ENCODE data around the gene ACLY. TPM values are rescaled to one million over a fixed set of nuclear protein-coding genes. Genes with fewer than 3 reads are reported as not detected.

Gene ACLY
- total RNA-seq, 2 experiments from 2014 or later, result 102 to 222 TPM

DNA sequence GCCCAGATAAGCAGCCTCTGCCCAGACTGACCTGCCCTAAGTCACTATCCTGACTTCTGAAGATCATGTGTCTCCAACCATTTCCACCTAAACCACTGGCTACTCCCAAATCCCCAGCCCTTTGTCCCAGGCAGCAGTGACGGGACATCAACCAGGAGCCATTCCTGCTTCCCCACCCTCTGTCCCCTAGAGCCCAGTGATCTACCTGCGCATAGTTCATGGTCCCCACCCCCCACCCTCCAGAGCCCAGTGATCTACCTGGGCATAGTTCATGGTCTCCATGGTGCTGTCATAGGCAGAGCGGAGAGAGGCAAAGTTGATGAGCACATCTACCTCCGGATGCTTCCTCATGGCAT, 26.8 kb downstream of the ACLY start:
- Histone ChIP-seq H2AFZ (ENCODE audit: low read length) (no peak overlapping the region), H3K36me3 (ENCODE audit: insufficient read depth, low read length) (peaks cover 97% of the 10 kb centered on the region), H3K9me3 (ENCODE audit: low read length) (no peaks in the 10 kb centered on the region), H3K79me2 (ENCODE audit: insufficient read depth, low read depth, low read length) (no peaks in the 10 kb centered on the region), H4K20me1 (ENCODE audit: insufficient read depth, low read length) (no peaks in the 10 kb centered on the region), H3K4me1 (ENCODE audit: insufficient read depth, low read length, poor library complexity, severe bottlenecking) (no peaks in the 10 kb centered on the region), H3K4me3 (ENCODE audit: low read depth, low read length, poor library complexity, severe bottlenecking) (no peak overlapping the region), H3K27ac (ENCODE audit: low read depth, low read length, poor library complexity, severe bottlenecking) (no peak overlapping the region), H3K4me2 (ENCODE audit: low read length) (no peak overlapping the region), H3K9me2 (ENCODE audit: insufficient read depth, low read length) (no peaks in the 10 kb centered on the region)
- TF ChIP-seq, protein P1, sequence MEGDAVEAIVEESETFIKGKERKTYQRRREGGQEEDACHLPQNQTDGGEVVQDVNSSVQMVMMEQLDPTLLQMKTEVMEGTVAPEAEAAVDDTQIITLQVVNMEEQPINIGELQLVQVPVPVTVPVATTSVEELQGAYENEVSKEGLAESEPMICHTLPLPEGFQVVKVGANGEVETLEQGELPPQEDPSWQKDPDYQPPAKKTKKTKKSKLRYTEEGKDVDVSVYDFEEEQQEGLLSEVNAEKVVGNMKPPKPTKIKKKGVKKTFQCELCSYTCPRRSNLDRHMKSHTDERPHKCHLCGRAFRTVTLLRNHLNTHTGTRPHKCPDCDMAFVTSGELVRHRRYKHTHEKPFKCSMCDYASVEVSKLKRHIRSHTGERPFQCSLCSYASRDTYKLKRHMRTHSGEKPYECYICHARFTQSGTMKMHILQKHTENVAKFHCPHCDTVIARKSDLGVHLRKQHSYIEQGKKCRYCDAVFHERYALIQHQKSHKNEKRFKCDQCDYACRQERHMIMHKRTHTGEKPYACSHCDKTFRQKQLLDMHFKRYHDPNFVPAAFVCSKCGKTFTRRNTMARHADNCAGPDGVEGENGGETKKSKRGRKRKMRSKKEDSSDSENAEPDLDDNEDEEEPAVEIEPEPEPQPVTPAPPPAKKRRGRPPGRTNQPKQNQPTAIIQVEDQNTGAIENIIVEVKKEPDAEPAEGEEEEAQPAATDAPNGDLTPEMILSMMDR (conservative IDR thresholded peaks at IDR 0.05; ENCODE audit: low read length), result no peak
- TF ChIP-seq EZH2phosphoT487 (IDR thresholded peaks at IDR 0.05; ENCODE audit: borderline replicate concordance, low read depth, low read length), result no peak
- ChIA-PET POLR2A (no interaction called here), CTCF (ENCODE audit: unreplicated experiment) (no interaction called here)
- intact Hi-C loops (cut with micrococcal nuclease; ENCODE audit: unreplicated experiment), result no loop called here
- no peak for DNase-seq (ENCODE audit: low spot score)
- no TSS peak for BruUV-seq (replicated peaks)

DNA sequence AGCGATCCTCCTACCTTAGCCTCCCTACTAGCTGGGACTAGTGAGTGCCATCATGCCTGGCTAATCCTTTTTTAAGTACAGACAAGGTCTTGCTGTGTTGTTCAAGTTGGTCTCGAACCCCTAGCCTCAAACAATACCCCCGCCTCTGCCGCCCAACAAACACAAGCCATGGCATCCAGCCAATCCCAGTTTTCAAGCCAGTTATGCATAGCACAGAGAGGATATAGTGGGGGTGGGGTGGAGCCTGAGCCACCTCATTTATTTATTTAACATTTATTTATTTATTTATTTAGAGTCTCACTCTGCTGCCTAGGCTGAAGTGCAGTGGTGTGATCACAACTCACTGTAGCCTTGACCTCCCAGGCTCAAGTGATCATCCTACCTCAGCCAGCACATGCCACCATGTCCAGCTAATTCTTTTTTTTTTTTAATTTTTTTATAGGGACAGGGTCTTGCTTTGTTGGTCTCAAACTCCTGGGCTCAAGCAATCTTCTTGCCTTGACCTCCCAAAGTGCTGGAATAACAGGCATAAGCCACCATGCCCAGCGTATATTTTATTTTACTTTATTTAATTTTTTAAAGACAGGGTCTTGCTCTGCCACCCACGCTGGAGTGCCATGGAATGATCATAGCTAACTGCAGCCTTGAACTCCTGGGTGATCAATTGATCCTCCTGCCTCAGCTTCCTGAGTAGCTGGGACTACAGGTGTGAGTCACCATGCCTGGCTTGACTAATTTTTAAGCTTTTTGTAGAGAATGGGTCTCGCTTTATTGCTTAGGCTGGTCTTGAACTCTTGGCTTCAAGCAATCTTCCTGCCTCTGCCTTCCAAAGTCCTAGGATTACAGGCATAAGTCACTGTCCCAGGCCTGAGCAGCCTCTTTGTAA, 27.4 kb downstream of the ACLY start:
- Histone ChIP-seq H3K36me3 (ENCODE audit: insufficient read depth, low read length) (peaks cover 97% of the 10 kb centered on the region), H3K27ac (ENCODE audit: low read depth, low read length, poor library complexity, severe bottlenecking) (no peak overlapping the region), H2AFZ (ENCODE audit: low read length) (no peak overlapping the region), H3K9me2 (ENCODE audit: insufficient read depth, low read length) (no peaks in the 10 kb centered on the region), H3K4me3 (ENCODE audit: low read depth, low read length, poor library complexity, severe bottlenecking) (no peak overlapping the region), H4K20me1 (ENCODE audit: insufficient read depth, low read length) (no peaks in the 10 kb centered on the region), H3K9me3 (ENCODE audit: low read length) (no peaks in the 10 kb centered on the region), H3K4me1 (ENCODE audit: insufficient read depth, low read length, poor library complexity, severe bottlenecking) (no peaks in the 10 kb centered on the region), H3K4me2 (ENCODE audit: low read length) (no peak overlapping the region), H3K79me2 (ENCODE audit: insufficient read depth, low read depth, low read length) (no peaks in the 10 kb centered on the region)
- ChIA-PET POLR2A (no interaction called here), CTCF (ENCODE audit: unreplicated experiment) (no interaction called here)
- intact Hi-C loops (cut with micrococcal nuclease; ENCODE audit: unreplicated experiment), result no loop called here
- no peak for DNase-seq (ENCODE audit: low spot score)
- BruUV-seq (replicated peaks), result no TSS peak
- no peak for TF ChIP-seq EZH2phosphoT487 (IDR thresholded peaks at IDR 0.05; ENCODE audit: borderline replicate concordance, low read depth, low read length)
- TF ChIP-seq, protein P1 (conservative IDR thresholded peaks at IDR 0.05; ENCODE audit: low read length), result no peak

DNA sequence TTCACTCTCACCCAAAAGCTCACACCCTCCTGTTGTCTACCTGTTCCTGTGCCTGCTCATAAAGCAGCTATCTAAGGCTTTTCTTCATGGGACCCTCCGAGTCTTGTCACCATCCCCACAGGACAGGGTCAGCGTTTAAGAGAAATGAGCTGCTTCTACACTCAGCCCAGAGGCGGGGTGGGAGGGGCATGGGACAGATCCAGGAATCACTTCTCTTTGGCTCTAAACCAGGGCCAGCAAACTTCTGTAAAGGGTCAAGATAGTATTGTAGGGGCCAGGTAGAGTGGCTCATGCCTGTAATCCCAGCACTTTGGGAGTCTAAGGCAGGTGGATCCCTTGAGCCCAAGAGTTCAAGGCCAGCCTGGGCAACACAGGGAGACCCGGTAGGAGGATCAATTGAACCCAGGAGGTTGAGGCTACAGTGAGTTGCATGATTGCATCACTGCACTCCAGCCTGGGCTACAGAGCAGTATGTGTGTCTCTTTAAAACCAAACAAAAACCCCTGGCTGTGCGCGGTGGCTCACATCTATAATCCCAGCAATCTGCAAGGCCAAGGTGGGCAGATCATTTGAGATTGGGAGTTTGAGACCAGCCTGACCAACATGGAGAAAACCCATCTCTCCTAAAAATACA, 30.3 kb downstream of the ACLY start:
- Histone ChIP-seq H3K4me1 (ENCODE audit: insufficient read depth, low read length, poor library complexity, severe bottlenecking) (no peaks in the 10 kb centered on the region), H3K9me3 (ENCODE audit: low read length) (no peaks in the 10 kb centered on the region), H3K79me2 (ENCODE audit: insufficient read depth, low read depth, low read length) (no peaks in the 10 kb centered on the region), H3K4me2 (ENCODE audit: low read length) (no peak overlapping the region), H4K20me1 (ENCODE audit: insufficient read depth, low read length) (no peaks in the 10 kb centered on the region), H2AFZ (ENCODE audit: low read length) (no peak overlapping the region), H3K27ac (ENCODE audit: low read depth, low read length, poor library complexity, severe bottlenecking) (no peak overlapping the region), H3K36me3 (ENCODE audit: insufficient read depth, low read length) (peaks cover 97% of the 10 kb centered on the region), H3K9me2 (ENCODE audit: insufficient read depth, low read length) (no peaks in the 10 kb centered on the region), H3K4me3 (ENCODE audit: low read depth, low read length, poor library complexity, severe bottlenecking) (no peak overlapping the region)
- intact Hi-C loops (cut with micrococcal nuclease; ENCODE audit: unreplicated experiment), result no loop called here
- DNase-seq (ENCODE audit: low spot score), result no peak
- no TSS peak for BruUV-seq (replicated peaks)
- POLR2A ChIA-PET, result no interaction called here
- CTCF ChIA-PET (ENCODE audit: unreplicated experiment), result interaction anchor here (0.6 kb wide), 1 partner anchor 15 kb away, joined by 4 read pairs; no protein-coding TSS in a partner anchor
- TF ChIP-seq EZH2phosphoT487 (IDR thresholded peaks at IDR 0.05; ENCODE audit: borderline replicate concordance, low read depth, low read length), result no peak
- TF ChIP-seq, protein P1 (conservative IDR thresholded peaks at IDR 0.05; ENCODE audit: low read length), result no peak
